GM19099 (cell line): ENCODE measurements around the gene RAP1GDS1.

Source experiments
- POLR2A ChIP-seq: IDR thresholded peaks from 3 replicates; pipeline ENCODE4 v1.6.1; 2011; ENCODE audit warnings: low read depth; ENCODE audit not compliant: insufficient read length; ENCODE audit errors: extremely low read depth

Gene RAP1GDS1

DNA sequence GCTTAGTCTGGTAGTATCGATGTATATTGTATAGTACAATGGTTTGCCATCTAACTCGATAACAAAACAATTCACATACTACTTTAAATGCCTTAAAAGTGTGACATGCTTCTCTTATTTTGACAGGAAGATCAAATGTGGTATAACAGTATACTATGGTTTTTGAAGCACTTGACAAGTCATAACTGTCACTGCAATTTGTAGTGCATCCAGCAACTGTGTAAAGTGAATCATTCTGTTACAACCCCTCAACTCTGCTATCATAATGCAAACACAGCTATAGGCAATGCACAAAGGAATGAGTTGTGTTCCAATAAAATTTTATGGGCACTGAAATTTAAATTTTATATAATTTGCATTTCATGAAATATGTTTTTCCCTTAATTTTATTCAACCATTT lies 14.0 kb downstream of the RAP1GDS1 start:
- no peak for TF ChIP-seq POLR2A

DNA sequence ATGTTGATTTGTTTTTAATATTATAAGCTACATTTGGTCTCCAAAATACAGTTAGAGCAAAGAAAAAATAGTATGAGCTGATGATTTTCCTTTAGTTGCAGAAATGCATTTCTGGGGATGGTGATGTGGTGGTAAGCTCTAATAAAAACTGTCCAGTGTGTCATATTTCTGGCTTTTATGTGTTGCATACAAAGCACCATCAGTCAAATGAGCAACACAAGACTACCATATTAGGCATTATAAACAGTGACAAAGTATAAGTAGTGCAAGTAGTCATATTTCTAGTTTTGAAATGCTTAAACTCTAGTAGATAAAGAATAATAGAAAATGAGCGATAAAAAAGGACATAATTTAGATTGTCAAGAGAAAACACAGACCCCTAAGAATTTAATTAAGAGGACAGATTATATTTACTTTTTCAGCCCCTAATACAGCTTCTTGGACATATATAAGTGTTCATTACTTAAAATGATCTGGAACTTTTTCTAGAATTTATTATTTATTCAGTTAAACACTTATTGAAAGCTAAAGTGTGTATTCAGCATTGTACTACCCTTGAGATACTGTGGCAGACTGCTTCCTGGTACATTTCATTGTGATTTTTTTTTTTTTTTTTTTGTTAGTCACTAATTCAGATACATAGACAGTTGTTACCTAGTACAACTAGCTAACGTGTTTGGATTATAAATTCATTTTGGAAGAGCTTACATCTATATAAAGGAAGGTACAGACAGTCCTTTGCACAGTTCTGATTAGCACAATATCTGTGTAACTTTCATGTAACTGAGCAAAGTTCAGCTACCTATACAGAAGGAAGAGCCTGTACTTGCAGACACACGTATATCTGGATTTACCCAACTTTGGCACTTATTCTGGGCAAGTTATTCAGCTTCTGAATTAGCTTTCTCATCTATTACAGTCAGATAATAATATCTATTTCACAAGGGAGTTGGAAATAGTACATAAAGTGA lies 22.3 kb downstream of the RAP1GDS1 start:
- TF ChIP-seq POLR2A = no peak

DNA sequence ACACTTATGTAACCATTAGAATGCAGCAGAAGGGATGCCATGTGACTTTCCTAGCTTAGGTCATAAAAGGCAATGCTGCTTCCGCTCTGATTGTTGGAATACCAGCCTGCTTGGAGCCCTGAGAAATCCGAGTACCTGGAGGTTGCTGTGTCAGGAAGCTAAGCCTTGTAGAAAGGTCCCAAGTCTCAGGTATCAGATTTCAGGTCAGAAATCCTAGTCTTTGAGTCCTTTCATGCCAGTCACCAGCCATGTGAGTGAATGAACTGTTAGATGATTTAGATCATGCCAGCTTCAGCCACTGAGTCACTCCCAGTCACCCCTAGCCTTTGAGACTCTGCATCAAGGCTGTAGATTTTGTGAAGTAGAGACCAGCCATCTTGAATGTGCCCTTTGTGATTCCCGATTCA lies 23.5 kb downstream of the RAP1GDS1 start:
- no peak for TF ChIP-seq POLR2A

DNA sequence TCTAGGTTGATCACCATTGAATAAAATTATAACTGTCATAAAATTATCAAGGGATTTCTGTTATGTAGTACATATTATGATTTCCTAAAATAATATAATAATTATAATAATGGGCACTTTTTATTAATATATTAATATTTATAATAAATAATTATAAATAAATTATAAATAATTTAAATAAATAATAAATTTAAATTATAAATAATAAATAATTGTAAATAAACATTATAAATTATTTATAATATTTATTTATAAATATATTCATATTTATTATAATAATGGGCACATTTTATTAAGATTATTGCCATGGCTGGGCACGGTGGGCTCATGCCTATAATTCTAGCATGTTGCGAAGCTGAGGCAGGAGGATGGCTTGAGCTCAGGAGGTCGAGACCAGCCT lies 24.5 kb downstream of the RAP1GDS1 start:
- no peak for TF ChIP-seq POLR2A

GRCh38 chr4:98287328-98287727 lies 26.1 kb downstream of the RAP1GDS1 start:
- no peak for TF ChIP-seq POLR2A

- no peak for TF ChIP-seq POLR2A
Measured at GRCh38 chr4:98289375-98289774, 28.2 kb downstream of the RAP1GDS1 start.

DNA sequence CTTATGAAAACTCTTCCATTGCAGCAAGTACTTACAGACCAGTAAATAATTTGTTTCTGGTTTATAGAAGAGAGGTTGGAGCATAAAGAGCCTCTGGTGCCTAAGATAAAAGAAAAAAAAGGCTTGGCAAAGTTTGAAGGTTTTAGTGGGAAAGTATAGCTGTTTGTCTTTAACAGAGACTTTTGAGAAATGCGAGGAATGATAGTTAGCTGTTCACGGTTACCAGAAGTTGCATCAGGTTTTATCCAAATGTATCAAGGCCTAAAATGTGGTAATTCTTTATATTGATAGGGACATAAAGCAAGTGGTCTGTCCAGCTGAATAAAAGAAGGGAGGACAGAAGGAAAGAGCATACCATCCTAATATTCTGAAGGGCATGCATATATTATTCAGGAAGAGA lies 29.3 kb downstream of the RAP1GDS1 start:
- no peak for TF ChIP-seq POLR2A

DNA sequence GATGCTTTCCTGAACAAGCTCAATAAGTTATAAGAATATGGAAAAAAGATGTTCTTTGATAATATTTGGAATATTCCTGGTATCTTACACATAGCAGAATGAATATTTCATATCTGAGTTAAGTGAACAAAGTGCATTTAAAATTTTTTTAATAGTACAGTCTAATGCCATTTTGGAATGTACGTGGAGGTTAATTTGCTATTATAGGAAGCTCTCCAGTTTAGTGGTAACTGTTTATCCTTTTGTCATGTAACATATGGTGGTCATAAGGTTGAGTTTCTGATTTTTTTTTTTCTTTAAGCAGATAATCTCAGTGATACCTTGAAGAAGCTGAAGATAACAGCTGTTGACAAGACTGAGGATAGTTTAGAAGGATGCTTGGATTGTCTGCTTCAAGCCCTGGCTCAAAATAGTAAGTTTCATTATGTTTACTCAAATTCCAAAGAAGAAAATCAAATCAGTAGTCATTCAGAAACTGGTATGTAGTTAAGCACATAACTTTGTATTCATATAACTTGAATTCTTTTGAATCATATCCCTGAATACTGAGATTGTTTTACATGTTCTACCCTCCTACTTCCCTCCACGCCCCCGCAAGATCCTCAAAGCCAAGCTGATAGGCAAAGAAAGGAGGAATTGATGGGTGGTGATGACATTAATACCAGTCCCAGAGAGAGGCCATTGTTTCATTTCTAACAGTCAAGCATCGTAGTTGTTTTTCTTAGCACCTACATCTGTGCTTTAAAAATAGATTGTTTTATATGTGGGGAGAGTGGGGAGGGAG lies 32.1 kb downstream of the RAP1GDS1 start:
- TF ChIP-seq POLR2A = no peak

DNA sequence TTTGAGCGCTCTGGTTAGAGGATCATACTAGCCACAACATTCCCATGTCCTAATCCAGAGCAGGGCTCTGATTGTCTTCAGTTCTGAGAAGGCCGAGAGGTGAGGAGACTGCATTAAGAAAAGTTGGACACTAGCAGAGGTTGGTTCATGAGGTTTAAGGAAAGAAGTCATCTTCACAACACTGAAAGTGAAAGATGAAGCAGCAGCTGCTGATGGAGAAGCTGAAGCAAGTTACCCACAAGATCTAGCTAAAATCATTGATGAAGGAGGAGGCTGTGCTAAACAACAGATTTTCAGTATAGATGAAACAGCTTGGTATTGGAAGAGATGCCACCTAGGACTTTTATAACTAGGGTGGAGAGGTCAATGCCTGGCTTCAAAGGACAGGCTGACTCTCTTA lies 36.8 kb downstream of the RAP1GDS1 start:
- TF ChIP-seq POLR2A = no peak

DNA sequence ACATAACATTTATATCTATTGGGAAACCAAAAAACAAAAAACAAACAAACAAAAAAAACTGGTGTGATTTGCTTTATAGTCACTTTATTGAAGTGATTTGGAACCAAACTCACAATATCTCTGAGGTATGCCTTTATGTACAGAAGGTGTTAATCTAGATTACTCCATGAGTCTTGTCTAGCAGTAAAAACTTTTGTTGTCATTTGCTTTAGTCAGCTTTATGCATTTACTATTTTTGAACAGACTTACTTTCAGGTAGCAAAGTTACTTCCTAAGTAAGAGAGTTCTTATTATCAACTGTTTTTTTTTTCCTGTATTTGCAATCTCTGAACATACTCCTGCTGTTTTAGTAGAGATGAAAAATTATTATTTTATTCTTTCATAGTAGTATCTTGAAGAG lies 39.5 kb downstream of the RAP1GDS1 start:
- TF ChIP-seq POLR2A = no peak

- TF ChIP-seq POLR2A = no peak
Measured at GRCh38 chr4:98305576-98305975, 44.4 kb downstream of the RAP1GDS1 start.

- no peak for TF ChIP-seq POLR2A
Measured at GRCh38 chr4:98310867-98311266, 49.7 kb downstream of the RAP1GDS1 start.

- no peak for TF ChIP-seq POLR2A
Measured at GRCh38 chr4:98311656-98312055, 50.5 kb downstream of the RAP1GDS1 start.

GRCh38 chr4:98314791-98315565 lies 53.8 kb downstream of the RAP1GDS1 start:
- TF ChIP-seq POLR2A = no peak

DNA sequence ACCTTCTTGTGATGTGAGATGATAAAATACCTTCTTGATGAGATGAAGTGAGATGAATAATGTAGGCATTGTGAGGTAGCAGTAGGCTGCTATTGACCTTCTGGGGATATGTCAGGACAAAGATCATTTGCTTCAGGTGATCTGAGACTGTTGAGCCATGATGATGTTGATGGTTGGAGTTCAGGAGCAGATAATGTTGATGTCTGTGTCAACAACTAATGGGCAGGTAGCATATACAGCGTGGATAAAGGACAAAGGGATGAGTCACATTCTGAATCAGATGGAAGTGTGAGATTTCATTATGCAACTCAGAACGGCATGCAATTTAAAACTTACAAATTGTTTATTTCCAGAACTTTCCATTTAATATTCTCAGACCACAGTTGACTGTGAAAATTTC lies 57.3 kb downstream of the RAP1GDS1 start:
- TF ChIP-seq POLR2A = no peak

DNA sequence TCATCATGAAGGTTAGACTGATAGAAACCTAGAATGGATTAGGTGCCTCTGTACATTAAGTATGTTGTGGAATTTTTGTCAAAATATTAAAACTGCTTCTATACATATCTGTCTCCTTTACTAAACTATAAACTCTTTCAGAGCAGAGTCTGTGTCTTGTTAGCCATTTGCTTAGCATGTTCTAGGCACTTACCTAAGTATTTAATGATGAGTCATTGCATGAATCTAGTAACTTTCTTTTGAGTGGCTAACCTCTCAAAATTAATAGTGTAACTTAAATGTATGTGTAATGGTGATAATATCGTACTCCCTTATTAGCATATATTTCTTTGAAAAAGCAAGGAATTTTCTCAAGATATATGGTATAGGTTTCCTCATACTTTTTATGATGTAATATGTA lies 57.8 kb downstream of the RAP1GDS1 start:
- TF ChIP-seq POLR2A = no peak

DNA sequence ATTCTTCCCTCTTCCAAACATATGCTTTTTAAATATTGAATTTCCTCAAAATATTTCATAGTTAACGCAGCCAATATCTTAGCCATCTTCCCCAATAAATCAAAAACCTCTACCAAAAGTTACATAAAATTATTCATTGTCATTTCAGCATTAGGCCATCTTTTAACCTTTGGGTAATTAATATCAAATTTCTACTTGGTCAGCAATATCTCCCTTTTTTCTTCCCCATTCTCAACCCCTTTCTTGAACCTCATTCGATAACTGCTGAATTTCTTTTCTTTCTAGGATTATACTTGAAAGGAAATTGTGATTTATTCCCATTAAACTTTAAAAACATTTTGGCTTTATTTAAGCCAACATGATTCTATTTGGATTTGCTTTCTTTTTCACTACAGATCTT lies 65.0 kb downstream of the RAP1GDS1 start:
- TF ChIP-seq POLR2A = no peak
